Renal pelvis (tissue), 4 donors: Measurements from ENCODE around the gene ZFAND2A. TPM values are rescaled to one million over a fixed set of nuclear protein-coding genes. Genes with fewer than 3 reads are reported as not detected.
A peak's percentile ranks its signal among the peaks of the same experiment; 100 is the strongest.
"Not testable (repeated sequence)": the region's sequence is repeated elsewhere in the genome, so short reads cannot be mapped to it uniquely, and the experiment has no call there.

ENCODE experiments used
- DNase-seq: peaks from one replicate; pipeline ENCODE4 v3.0.0-alpha.2; 2013
- polyA plus RNA-seq, 3 donors: library from polyadenylated mRNA; unstranded; fragments of 120-200 nt; gene quantifications; one replicate each; pipeline ENCODE4 v1.2.1, GENCODE V29; 2013; ENCODE audit not compliant: insufficient read length in 3 of 3

The ZFAND2A gene
- polyA plus RNA-seq, 3 donors, result 19.7 to 24.1 (median 22.2) TPM

GRCh38 chr7:1129431-1129830 lies 30.6 kb downstream of the ZFAND2A start:
- no peak for DNase-seq

GRCh38 chr7:1127001-1127400 lies 33.0 kb downstream of the ZFAND2A start:
- no peak for DNase-seq

GRCh38 chr7:1125603-1125969 lies 34.4 kb downstream of the ZFAND2A start:
- DNase-seq, result no peak

DNA sequence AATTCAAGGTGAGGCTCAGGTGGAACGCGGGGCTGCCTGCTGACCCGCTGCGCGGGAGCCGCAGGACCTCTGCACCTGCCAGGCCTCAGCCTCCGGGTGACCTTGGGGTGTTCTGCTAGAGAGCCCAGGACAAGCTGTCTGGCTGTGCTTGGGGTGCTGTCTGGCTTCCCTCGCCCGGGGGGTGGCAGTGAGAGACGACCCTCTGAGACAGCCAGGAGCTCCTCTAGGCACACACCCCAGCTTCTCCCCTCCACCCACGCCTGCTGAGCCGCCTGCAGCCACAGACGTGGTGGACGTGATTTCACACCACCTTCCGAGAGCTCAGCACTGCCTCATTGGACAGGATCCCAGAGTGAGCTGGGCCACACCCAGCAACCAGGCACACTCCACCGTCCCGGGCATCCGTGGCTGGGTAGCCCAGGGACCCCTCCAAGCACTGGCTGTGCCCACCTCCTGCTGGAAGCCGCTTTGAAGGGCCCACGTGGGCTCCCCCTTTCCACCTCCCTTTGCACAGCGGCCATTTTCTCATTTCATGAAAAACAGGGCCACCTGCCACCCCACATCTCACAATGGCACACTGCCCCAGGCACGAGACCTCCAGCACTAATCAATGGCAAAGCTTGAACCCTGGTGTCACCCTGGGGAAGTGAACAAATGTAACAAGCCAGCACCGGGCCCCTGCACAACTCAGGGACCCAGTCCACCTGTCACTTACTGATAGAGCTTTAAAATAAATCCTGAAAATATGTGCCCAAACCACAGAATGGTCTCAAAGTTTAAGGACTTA lies 35.0 kb downstream of the ZFAND2A start:
- DNase-seq, result no peak

GRCh38 chr7:1124164-1124563 lies 35.8 kb downstream of the ZFAND2A start:
- no peak for DNase-seq

- DNase-seq, result peak; percentile 61
Observed at GRCh38 chr7:1123715-1124114, 36.3 kb downstream of the ZFAND2A start.

GRCh38 chr7:1122832-1123501 lies 37.0 kb downstream of the ZFAND2A start:
- DNase-seq, result no peak

DNA sequence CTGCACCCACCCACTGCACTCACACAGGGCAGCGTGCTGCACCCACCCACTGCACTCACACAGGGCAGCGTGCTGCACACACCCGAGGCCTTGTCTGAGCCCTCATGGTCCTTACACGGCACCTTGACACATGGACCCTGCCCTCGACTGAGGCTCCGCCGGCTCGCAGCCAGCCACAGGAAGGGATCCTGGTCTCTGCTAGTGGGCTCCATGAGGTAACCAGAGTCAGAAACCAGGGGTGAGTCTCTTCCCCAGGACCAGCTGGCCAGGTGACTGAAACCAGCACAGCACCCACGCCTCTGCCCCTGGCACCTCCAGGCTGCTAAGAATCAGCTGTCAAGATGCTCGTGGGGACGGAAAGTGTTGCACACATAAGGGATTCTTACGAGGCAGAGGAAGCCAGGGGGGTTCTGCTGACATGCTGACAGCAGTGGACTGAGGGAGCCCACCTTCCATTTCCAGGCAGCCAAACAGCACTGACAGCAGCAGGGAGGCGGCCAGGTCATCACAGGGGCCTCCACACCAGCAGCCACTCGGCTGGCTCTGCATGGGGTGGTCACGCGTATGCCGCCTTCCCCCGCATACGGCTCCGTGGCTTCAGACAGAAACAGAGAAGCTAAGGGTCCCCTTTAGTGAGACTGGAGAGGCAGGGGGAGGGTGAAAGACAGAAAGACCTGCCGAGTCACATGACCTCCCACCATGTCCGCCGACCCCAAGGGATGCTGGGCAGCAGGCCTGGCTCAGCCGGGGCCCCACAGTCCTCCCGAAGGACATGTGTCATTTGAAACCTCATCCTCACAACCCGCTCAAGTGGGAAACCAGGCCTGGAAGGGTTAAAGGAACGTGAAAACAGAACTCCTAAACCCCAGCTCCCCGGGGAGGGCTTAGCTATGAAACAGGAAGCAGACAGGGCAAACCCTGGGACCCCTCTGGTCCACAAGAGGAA lies 37.8 kb downstream of the ZFAND2A start:
- no peak for DNase-seq

DNA sequence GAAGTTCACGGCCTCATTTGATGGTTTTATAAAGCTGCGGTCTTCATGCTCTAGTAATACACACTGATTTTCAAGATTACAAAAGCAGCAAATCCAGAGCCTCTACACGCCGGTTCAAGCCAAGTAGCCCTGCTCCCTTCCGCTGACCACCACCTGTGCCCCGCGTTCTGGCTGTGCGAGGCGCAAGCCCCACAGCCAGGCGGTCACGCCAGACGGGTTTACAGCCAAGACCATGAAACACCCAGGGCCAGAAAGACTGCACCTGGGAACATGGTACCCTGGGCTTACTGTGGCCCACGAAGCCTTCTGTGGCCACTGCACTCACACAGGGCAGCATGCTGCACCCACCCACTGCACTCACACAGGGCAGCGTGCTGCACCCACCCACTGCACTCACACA lies 38.5 kb downstream of the ZFAND2A start:
- no peak for DNase-seq

GRCh38 chr7:1120791-1121190 lies 39.2 kb downstream of the ZFAND2A start:
- DNase-seq, result no peak

- no peak for DNase-seq
Observed at GRCh38 chr7:1119201-1119600, 40.8 kb downstream of the ZFAND2A start.

DNA sequence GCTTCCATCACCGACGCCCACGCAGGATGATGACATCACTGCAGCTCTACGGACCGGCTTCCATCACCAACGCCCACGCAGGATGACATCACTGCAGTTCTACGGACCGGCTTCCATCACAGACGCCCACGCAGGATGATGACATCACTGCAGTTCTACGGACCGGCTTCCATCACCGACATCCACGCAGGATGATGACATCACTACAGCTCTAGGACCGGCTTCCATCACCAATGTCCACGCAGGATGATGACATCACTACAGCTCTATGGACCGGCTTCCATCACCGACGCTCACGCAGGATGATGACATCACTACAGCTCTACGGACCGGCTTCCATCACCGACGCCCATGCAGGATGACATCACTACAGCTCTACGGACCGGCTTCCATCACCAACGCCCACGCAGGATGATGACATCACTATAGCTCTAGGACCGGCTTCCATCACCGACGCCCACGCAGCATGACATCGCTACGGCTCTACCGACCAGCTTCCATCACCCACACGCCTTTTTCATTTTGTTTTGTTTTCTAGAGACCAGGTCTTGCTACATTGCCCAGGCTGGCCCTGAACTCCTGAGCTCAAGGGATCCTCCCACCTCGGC lies 42.6 kb downstream of the ZFAND2A start:
- no peak for DNase-seq

GRCh38 chr7:1116383-1117008 lies 43.5 kb downstream of the ZFAND2A start:
- not testable (repeated sequence) for DNase-seq

- DNase-seq, result not testable (repeated sequence)
Observed at GRCh38 chr7:1115171-1116045, 44.6 kb downstream of the ZFAND2A start.

- DNase-seq, result no peak
Observed at GRCh38 chr7:1114505-1114904, 45.5 kb downstream of the ZFAND2A start.

GRCh38 chr7:1114088-1114487 lies 45.9 kb downstream of the ZFAND2A start:
- DNase-seq, result no peak

DNA sequence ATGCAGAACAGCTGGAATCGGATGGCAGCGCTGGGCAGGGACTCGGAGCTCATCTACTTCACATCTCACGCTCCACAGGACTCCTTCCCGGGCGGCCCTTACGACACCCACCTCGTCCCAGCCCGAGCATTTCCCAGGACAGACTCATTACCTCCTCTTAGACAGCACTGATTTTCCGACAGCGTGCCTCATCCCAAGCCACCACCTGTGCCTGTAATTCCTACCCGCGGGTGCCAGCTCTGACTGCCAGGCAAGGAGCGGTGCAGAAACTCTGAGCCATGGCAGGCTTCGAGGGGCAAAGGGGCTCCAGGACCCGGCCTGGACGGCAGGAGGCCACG lies 46.5 kb downstream of the ZFAND2A start:
- no peak for DNase-seq

GRCh38 chr7:1112625-1113547 lies 47.1 kb downstream of the ZFAND2A start:
- DNase-seq, result no peak

DNA sequence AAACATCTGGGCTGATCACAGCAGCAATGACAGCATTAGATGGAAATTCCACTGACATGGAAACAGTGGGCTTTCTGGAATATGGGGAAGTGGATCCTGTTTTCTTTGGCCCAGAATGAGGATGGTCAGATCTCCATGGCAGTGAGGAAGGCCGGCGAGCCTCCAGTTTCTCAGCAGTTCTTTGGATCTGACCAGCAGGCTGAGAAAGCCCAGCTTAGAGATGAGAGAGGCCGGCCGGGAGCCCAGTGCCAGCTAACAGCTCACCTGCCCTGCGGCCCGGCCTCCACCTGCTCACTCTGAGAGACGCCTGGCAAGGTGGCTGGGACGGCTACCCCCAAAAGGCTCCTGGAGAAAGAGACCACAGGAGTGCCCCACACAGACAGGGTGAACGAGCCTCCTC lies 47.9 kb downstream of the ZFAND2A start:
- DNase-seq, result no peak
